OCI-LY3 (cell line): ENCODE data around the gene DLG1.

Source experiments
- H2AFZ ChIP-seq: fragments of 200-600, 300-600 bp; shearing (Covaris generic); 2 replicates; pipeline ENCODE4 v1.6.0; 2014; ENCODE audit warnings: antibody characterized with exemption, low read depth, low read length
- H3K27ac ChIP-seq: fragments of 200-600, 300-600 bp; sonication (generic); 2 replicates; pipeline ENCODE4 v1.5.1; 2014; ENCODE audit warnings: mild to moderate bottlenecking, low read length, moderate library complexity, mixed read lengths
- H3K27me3 ChIP-seq: fragments of 200-600, 300-600 bp; sonication (generic); 2 replicates; pipeline ENCODE4 v1.6.1; 2014; ENCODE audit warnings: low read depth, low read length, mixed read lengths
- H3K36me3 ChIP-seq: fragments of 200-600, 300-600 bp; sonication (generic); replicated peaks from 2 replicates; pipeline ENCODE3; 2014; ENCODE audit warnings: low read depth, low read length, mixed read lengths
- H3K4me1 ChIP-seq: fragments of 300-600, 200-600 bp; sonication (generic); 2 replicates; pipeline ENCODE4 v1.6.1; 2014; ENCODE audit warnings: low read length, mixed read lengths
- H3K4me2 ChIP-seq: fragments of 200-600, 300-600 bp; sonication (generic); 2 replicates; pipeline ENCODE4 v1.6.1; 2014; ENCODE audit warnings: low read length, mixed read lengths
- H3K4me3 ChIP-seq: fragments of 300-600, 200-600 bp; sonication (generic); 2 replicates; pipeline ENCODE4 v1.5.1; 2014; ENCODE audit warnings: antibody characterized with exemption, mild to moderate bottlenecking, low read length, moderate library complexity
- H3K79me2 ChIP-seq: fragments of 300-600, 200-600 bp; shearing (Covaris generic); 2 replicates; pipeline ENCODE4 v1.6.1; 2014; ENCODE audit warnings: mild to moderate bottlenecking, low read length, mixed read lengths
- H3K9ac ChIP-seq: fragments of 300-600, 200-600 bp; shearing (Covaris generic); 2 replicates; pipeline ENCODE4 v1.6.0; 2014; ENCODE audit warnings: mild to moderate bottlenecking, low read length, moderate library complexity
- H3K9me3 ChIP-seq: fragments of 200-600, 300-600 bp; shearing (Covaris generic); 2 replicates; pipeline ENCODE4 v1.6.1; 2014; ENCODE audit warnings: low read length, mixed read lengths; ENCODE audit not compliant: insufficient read depth
- H4K20me1 ChIP-seq: fragments of 200-600, 300-600 bp; sonication (generic); 2 replicates; pipeline ENCODE4 v1.6.1; 2016; ENCODE audit warnings: low read length, mixed read lengths; ENCODE audit not compliant: insufficient read depth
- CTCF ChIP-seq: fragments of 200-600, 300-600 bp; sonication (generic); IDR thresholded peaks from 2 replicates; pipeline ENCODE4 v1.5.1; 2014; ENCODE audit warnings: antibody characterized with exemption, low read length, low read depth
- EZH2phosphoT487 ChIP-seq: fragments of 200-600 bp; shearing (Covaris generic); IDR thresholded peaks from 2 replicates; pipeline ENCODE4 v1.6.1; 2018; ENCODE audit warnings: antibody characterized with exemption, mixed run types, low read depth

DLG1 gene

GRCh38 chr3:197295871-197296270, 2.5 kb downstream of the DLG1 start:
- peaks cover 16% of the 10 kb centered on the region for H3K27me3 ChIP-seq
- no peak overlapping the region for H3K4me2 ChIP-seq
- peaks cover 26% of the 10 kb centered on the region for H3K36me3 ChIP-seq
- no peak overlapping the region for H3K9ac ChIP-seq
- no peaks in the 10 kb centered on the region for H3K9me3 ChIP-seq
- no peak overlapping the region for H3K27ac ChIP-seq
- H3K4me3 ChIP-seq, result no peak overlapping the region
- no peak overlapping the region for H2AFZ ChIP-seq
- H3K79me2 ChIP-seq, result peaks cover 39% of the 10 kb centered on the region
- peaks cover 9% of the 10 kb centered on the region; the same call in 1 of the 2 replicates for H4K20me1 ChIP-seq
- peaks cover 33% of the 10 kb centered on the region for H3K4me1 ChIP-seq
- TF ChIP-seq EZH2phosphoT487 (no peak), CTCF (no peak)

GRCh38 chr3:197293605-197294237, 4.7 kb downstream of the DLG1 start:
- H4K20me1 ChIP-seq, result peaks cover 9% of the 10 kb centered on the region; the same call in 1 of the 2 replicates
- H3K27me3 ChIP-seq, result no peaks in the 10 kb centered on the region
- peaks cover 31% of the 10 kb centered on the region for H3K36me3 ChIP-seq
- H3K27ac ChIP-seq, result no peak overlapping the region
- H3K9ac ChIP-seq, result no peak overlapping the region
- no peak for TF ChIP-seq CTCF
- TF ChIP-seq EZH2phosphoT487, result no peak
- H3K4me2 ChIP-seq, result 0 out of 2 replicates have a peak overlapping the region, but pooled peaks have one; percentile 8
- no peaks in the 10 kb centered on the region for H3K9me3 ChIP-seq
- peaks cover 44% of the 10 kb centered on the region for H3K79me2 ChIP-seq
- peaks cover 26% of the 10 kb centered on the region for H3K4me1 ChIP-seq
- no peak overlapping the region for H2AFZ ChIP-seq
- H3K4me3 ChIP-seq, result no peak overlapping the region

- TF ChIP-seq EZH2phosphoT487, result no peak
- no peaks in the 10 kb centered on the region for H3K9me3 ChIP-seq
- peaks cover 26% of the 10 kb centered on the region for H3K4me1 ChIP-seq
- H3K9ac ChIP-seq, result no peak overlapping the region
- 0 out of 2 replicates have a peak overlapping the region, but pooled peaks have one; percentile 8 for H3K4me3 ChIP-seq
- peak overlapping the region; percentile 25 for H3K27ac ChIP-seq
- no peaks in the 10 kb centered on the region for H3K27me3 ChIP-seq
- no peak overlapping the region for H2AFZ ChIP-seq
- peak overlapping the region; percentile 24 for H3K4me2 ChIP-seq
- H4K20me1 ChIP-seq, result peaks cover 9% of the 10 kb centered on the region; the same call in 1 of the 2 replicates
- peaks cover 32% of the 10 kb centered on the region for H3K36me3 ChIP-seq
- H3K79me2 ChIP-seq, result peaks cover 44% of the 10 kb centered on the region
These were observed 5.8 kb downstream of the DLG1 start for GRCh38 chr3:197292648-197293047.

- peaks cover 9% of the 10 kb centered on the region; the same call in 1 of the 2 replicates for H4K20me1 ChIP-seq
- H3K27ac ChIP-seq, result peak overlapping the region; percentile 25
- no peaks in the 10 kb centered on the region for H3K27me3 ChIP-seq
- H3K4me2 ChIP-seq, result peak overlapping the region; percentile 24
- no peaks in the 10 kb centered on the region for H3K9me3 ChIP-seq
- H3K79me2 ChIP-seq, result peaks cover 40% of the 10 kb centered on the region
- peaks cover 26% of the 10 kb centered on the region for H3K4me1 ChIP-seq
- no peak overlapping the region for H2AFZ ChIP-seq
- 0 out of 2 replicates have a peak overlapping the region, but pooled peaks have one; percentile 8 for H3K4me3 ChIP-seq
- no peak overlapping the region for H3K9ac ChIP-seq
- no peak for TF ChIP-seq CTCF
- TF ChIP-seq EZH2phosphoT487, result no peak
- H3K36me3 ChIP-seq, result peaks cover 32% of the 10 kb centered on the region
These were observed 6.2 kb downstream of the DLG1 start for GRCh38 chr3:197292083-197292646.
